OCI-LY7 (cell line): ENCODE measurements around the gene ACADVL. TPM values are rescaled to one million over a fixed set of nuclear protein-coding genes. Genes with fewer than 3 reads are reported as not detected.
"Not testable (repeated sequence)": the region's sequence is repeated elsewhere in the genome, so short reads cannot be mapped to it uniquely, and the experiment has no call there.

ENCODE experiments used
- BruUV-seq: library from RNA; stranded (reverse); fragments of 400-500 nt; replicated peaks from 2 replicates; lab custom pipeline; 2021; lab: Mats Ljungman, UMichigan
- CTCF ChIA-PET: fragments of 300-600 bp; sonication (Branson Sonifier 250); formaldehyde crosslinking; loops from one replicate; lab custom pipeline; 2022; ENCODE audit warnings: antibody characterized with exemption; ENCODE audit not compliant: unreplicated experiment; lab: Charles Lee
- POLR2A ChIA-PET: fragments of 300-600 bp; sonication (Branson Sonifier 250); formaldehyde crosslinking; loops from one replicate; lab custom pipeline; 2022; ENCODE audit warnings: antibody characterized with exemption; lab: Charles Lee
- DNase-seq: peaks from one replicate; pipeline ENCODE4 v3.0.0-alpha.2; 2015; ENCODE audit warnings: low spot score
- H2AFZ ChIP-seq: fragments of 200-600 bp; sonication (generic), shearing (Covaris generic); 2 replicates; pipeline ENCODE4 v1.6.1; 2014; ENCODE audit warnings: mild to moderate bottlenecking, antibody characterized with exemption, low read length, moderate library complexity
- H3K27ac ChIP-seq: fragments of 200-600 bp; sonication (generic); 2 replicates; pipeline ENCODE4 v1.5.1; 2014; ENCODE audit warnings: mixed run types, low read depth, mild to moderate bottlenecking, moderate library complexity, low read length, inconsistent platforms; ENCODE audit not compliant: poor library complexity, severe bottlenecking
- H3K36me3 ChIP-seq: fragments of 200-600 bp; sonication (generic); 2 replicates; pipeline ENCODE4 v1.6.1; 2014; ENCODE audit warnings: mild to moderate bottlenecking, antibody characterized with exemption, low read length, moderate library complexity, mixed read lengths; ENCODE audit not compliant: insufficient read depth
- H3K4me1 ChIP-seq: fragments of 200-600 bp; sonication (generic); 2 replicates; pipeline ENCODE4 v1.5.1; 2014; ENCODE audit warnings: mild to moderate bottlenecking, low read length; ENCODE audit not compliant: insufficient read depth, poor library complexity, severe bottlenecking
- H3K4me2 ChIP-seq: fragments of 200-600 bp; sonication (generic); 2 replicates; pipeline ENCODE4 v1.6.1; 2014; ENCODE audit warnings: mild to moderate bottlenecking, low read length
- H3K4me3 ChIP-seq: fragments of 200-600 bp; sonication (generic); 2 replicates; pipeline ENCODE4 v1.5.1; 2014; ENCODE audit warnings: mild to moderate bottlenecking, low read depth, low read length; ENCODE audit not compliant: poor library complexity, severe bottlenecking
- H3K79me2 ChIP-seq: fragments of 200-600 bp; sonication (generic); 2 replicates; pipeline ENCODE4 v1.6.1; 2016; ENCODE audit warnings: low read depth, mild to moderate bottlenecking, low read length, moderate library complexity, mixed read lengths; ENCODE audit not compliant: insufficient read depth
- H3K9me2 ChIP-seq: fragments of 200-600 bp; sonication (generic); 2 replicates; pipeline ENCODE4 v1.6.1; 2016; ENCODE audit warnings: mild to moderate bottlenecking, low read length, mixed read lengths; ENCODE audit not compliant: insufficient read depth
- H3K9me3 ChIP-seq: fragments of 200-600 bp; sonication (generic); 2 replicates; pipeline ENCODE4 v1.6.1; 2014; ENCODE audit warnings: mild to moderate bottlenecking, mixed run types, low read length, mixed read lengths
- H4K20me1 ChIP-seq: fragments of 200-600 bp; sonication (generic); 2 replicates; pipeline ENCODE4 v1.6.1; 2014; ENCODE audit warnings: mild to moderate bottlenecking, antibody characterized with exemption, low read length, moderate library complexity, mixed read lengths; ENCODE audit not compliant: insufficient read depth
- CTCF ChIP-seq: fragments of 200-600 bp; sonication (generic); conservative IDR thresholded peaks from 2 replicates; pipeline ENCODE4 v1.5.1; 2014; ENCODE audit warnings: mild to moderate bottlenecking, antibody characterized with exemption, low read length, moderate library complexity, mixed read lengths
- EZH2phosphoT487 ChIP-seq: fragments of 200-600 bp; sonication (generic); IDR thresholded peaks from 2 replicates; pipeline ENCODE4 v1.6.1; 2018; ENCODE audit warnings: low read depth, borderline replicate concordance, mild to moderate bottlenecking, mixed run types, antibody characterized with exemption, low read length, moderate library complexity, mixed read lengths
- intact Hi-C: fragments of 100-400 bp; cut with micrococcal nuclease; formaldehyde crosslinking; loops from one replicate; pipeline ENCODE4 v1.10.0; 2022; ENCODE audit not compliant: unreplicated experiment
- total RNA-seq, 2 experiments: library from RNA; depleted of rRNA in 1 of 2; stranded (reverse); fragments of >200 nt in 1 of 2; shearing (Covaris generic) in 1 of 2; gene quantifications; 2 replicates each; pipeline ENCODE4 v1.2.3, GENCODE V29; 2014 to 2022

The ACADVL gene
- total RNA-seq, 2 experiments from 2014 or later = 204 to 297 TPM

GRCh38 chr17:7242717-7243452 is 23.1 kb downstream of the ACADVL start:
- TF ChIP-seq EZH2phosphoT487 (no peak), CTCF (no peak)
- no TSS peak for BruUV-seq
- CTCF ChIA-PET = no interaction called here
- Histone ChIP-seq H4K20me1 (no peaks in the 10 kb centered on the region), H3K27ac (peak overlapping the region; percentile 72), H3K36me3 (peaks cover 63% of the 10 kb centered on the region), H3K9me3 (no peaks in the 10 kb centered on the region), H3K4me1 (peaks cover 31% of the 10 kb centered on the region), H3K9me2 (no peaks in the 10 kb centered on the region), H3K79me2 (peaks cover 33% of the 10 kb centered on the region), H3K4me2 (peak overlapping the region; percentile 93), H2AFZ (peak overlapping the region; percentile 42; the same call in 1 of the 2 replicates), H3K4me3 (peak overlapping the region; percentile 86)
- POLR2A ChIA-PET = interaction anchor here (0.6 to 0.7 kb wide), 4 partner anchors 17 to 1294 kb away, joined by 3 to 7 read pairs (median 4); partner anchors contain the start of genes ACADVL and DLG4
- intact Hi-C loops = loop anchor here (5.0 kb wide), 1 partner anchor 329 kb away; no protein-coding TSS in a partner anchor
- DNase-seq = peak; percentile 93

DNA sequence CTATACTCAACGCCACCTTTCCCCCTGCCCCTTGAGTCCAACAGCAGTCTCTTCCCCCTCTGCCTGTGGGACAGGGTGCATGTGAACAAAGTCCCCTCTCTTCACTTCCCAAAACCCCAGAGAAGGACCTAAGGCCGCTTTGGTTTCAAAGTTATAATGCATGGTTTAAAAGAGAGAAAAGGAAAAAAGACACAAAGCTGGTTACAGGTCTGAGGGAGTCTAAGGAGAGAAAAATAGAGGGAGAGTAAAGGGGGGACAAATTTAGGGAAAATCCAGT is 23.7 kb downstream of the ACADVL start:
- CTCF ChIA-PET = no interaction called here
- intact Hi-C loops = loop anchor here (5.0 kb wide), 1 partner anchor 329 kb away; no protein-coding TSS in a partner anchor

DNA sequence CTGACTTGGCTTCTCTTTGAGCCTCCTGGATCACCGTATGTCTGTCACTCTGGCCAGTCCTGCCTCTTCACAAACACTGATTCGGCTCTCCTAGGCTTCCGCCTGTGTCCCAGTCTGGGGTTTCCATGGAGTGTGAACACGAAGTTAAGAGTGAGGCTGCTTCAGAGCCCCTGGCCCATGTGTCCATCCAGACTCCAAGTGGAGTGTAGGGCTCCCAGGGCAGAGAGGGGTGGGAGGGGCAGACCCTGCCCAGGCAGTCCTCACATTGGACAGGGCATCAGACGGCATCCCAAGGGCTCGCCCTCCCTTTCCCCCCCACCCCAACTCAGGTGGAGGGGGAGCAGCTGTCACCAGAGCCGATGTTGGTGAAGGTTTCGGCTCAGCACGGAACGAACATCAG is 24.1 kb downstream of the ACADVL start:
- H3K9me2 ChIP-seq, H3K9me3 ChIP-seq, H3K27ac ChIP-seq, POLR2A ChIA-PET, DNase-seq, H3K4me2 ChIP-seq, CTCF ChIA-PET, H4K20me1 ChIP-seq, H3K4me3 ChIP-seq, H2AFZ ChIP-seq: not testable (repeated sequence)
- peaks cover 67% of the 10 kb centered on the region for H3K36me3 ChIP-seq
- H3K4me1 ChIP-seq = peaks cover 33% of the 10 kb centered on the region
- peaks cover 39% of the 10 kb centered on the region for H3K79me2 ChIP-seq
- BruUV-seq = TSS peak; percentile 83
- intact Hi-C loops = loop anchor here (5.0 kb wide), 1 partner anchor 328 kb away; no protein-coding TSS in a partner anchor

More for the DNA sequence above, 23.7 kb downstream of the ACADVL start:
- H4K20me1 ChIP-seq = no peaks in the 10 kb centered on the region
- peak overlapping the region; percentile 26 for H3K27ac ChIP-seq
- BruUV-seq = no TSS peak
- no peaks in the 10 kb centered on the region for H3K9me2 ChIP-seq
- peaks cover 38% of the 10 kb centered on the region for H3K79me2 ChIP-seq
- H3K9me3 ChIP-seq = no peaks in the 10 kb centered on the region
- no peak for TF ChIP-seq CTCF
- TF ChIP-seq EZH2phosphoT487 = no peak
- DNase-seq = no peak
- peaks cover 65% of the 10 kb centered on the region for H3K36me3 ChIP-seq
- H2AFZ ChIP-seq = no peak overlapping the region
- H3K4me2 ChIP-seq = peak overlapping the region; percentile 93
- peaks cover 31% of the 10 kb centered on the region for H3K4me1 ChIP-seq
- POLR2A ChIA-PET = no interaction called here
- H3K4me3 ChIP-seq = peak overlapping the region; percentile 86
